ENCODE results near the gene CKAP5. TPM values are rescaled to one million over a fixed set of nuclear protein-coding genes. Genes with fewer than 3 reads are reported as not detected.

CKAP5 gene
- total RNA-seq, result 70.5 and 99.3 TPM in 2 replicates

DNA sequence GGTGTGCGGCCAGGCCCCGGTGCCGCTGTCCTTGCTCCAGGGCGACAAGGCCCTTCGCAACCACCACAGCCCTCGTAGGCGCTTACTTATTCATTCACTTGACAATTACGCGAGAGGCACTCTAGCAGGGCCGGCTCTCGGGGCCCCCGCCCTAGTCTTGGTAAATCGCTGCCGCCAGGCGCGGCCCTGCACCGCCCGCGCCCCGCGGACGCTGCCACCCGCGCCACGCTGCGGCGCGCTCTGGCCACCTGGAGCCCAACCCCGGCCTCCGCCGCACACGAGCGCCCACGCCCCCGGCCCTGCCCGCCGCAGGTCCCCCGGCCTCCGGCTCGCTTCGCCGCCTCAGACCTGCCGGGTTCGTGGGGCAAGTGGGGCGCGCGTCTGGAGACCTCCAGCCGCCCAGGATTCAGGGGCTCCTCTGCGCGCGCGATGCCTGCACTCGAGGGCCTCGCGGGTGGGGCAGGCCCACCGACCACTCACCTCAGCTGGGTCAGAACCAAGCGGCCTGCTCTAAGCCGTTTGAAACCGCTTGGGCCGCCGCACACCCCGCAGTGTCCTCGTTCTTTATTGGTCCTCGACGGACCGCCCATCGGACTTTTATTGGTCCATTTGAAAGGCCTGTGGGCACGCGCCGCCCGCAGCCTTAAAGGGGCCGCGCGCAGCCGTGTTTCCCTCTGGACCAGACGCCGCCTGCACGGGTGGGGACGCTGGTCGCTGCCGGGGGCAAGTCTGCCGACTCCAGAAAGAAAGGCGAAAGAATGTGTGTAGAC, at the start of gene CKAP5:
CKAP5 (minus strand) TSS at position 541 of the 770 bp plus-strand sequence. CDS start 25,049 bp downstream, outside the sequence.
- TF ChIP-seq, protein P1, sequence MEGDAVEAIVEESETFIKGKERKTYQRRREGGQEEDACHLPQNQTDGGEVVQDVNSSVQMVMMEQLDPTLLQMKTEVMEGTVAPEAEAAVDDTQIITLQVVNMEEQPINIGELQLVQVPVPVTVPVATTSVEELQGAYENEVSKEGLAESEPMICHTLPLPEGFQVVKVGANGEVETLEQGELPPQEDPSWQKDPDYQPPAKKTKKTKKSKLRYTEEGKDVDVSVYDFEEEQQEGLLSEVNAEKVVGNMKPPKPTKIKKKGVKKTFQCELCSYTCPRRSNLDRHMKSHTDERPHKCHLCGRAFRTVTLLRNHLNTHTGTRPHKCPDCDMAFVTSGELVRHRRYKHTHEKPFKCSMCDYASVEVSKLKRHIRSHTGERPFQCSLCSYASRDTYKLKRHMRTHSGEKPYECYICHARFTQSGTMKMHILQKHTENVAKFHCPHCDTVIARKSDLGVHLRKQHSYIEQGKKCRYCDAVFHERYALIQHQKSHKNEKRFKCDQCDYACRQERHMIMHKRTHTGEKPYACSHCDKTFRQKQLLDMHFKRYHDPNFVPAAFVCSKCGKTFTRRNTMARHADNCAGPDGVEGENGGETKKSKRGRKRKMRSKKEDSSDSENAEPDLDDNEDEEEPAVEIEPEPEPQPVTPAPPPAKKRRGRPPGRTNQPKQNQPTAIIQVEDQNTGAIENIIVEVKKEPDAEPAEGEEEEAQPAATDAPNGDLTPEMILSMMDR (IDR thresholded peaks at IDR 0.05; ENCODE audit: insufficient read depth, low read depth, low read length), result no peak
- H3K4me3 ChIP-seq (ENCODE audit: low read depth, low read length), result peak within 1 kb of the TSS; percentile 88
- DNase-seq (ENCODE audit: low read depth), result peak; percentile 91

DNA sequence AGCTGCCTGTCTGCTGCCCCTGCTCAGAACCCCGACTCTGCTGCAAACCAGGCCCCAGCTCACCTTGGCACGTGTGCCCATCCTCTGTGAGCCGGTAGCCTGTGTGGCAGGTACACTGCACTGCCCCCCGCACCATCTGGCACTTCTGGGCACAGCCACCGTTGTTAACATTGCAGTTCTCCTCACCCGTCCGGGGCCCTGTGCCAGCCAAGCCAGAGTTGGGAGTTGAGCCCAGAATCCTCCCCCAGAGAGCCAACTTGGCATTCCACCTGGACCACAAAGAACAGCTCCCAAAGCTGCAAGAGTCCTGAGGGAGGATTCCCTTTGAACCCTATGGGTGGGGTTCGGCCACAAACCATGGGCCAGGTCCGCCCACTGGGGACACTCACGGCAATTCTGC, 49.7 kb upstream of the CKAP5 start:
- no peak overlapping the region for H3K4me3 ChIP-seq (ENCODE audit: low read depth, low read length)
- no peak for DNase-seq (ENCODE audit: low read depth)
- TF ChIP-seq, protein P1 (IDR thresholded peaks at IDR 0.05; ENCODE audit: insufficient read depth, low read depth, low read length), result no peak

DNA sequence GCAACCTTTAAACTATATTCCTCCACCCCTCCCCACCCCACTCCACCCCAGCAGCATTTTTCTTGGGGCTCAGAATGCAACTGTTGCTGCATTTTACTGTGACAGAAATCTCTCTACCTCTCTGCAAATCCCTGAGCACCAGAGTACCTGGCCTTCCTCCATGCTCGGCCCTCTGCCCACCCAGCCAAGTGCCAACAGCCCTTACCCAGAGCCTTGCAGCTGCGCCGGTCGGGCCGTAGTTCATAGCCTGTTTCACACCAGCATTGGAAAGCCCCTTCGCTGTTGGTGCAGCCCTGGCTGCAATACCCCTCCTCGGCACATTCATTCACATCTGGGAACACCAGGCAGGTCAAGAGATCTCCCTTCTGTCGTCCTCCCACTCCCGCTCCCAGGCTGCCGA, 48.9 kb upstream of the CKAP5 start:
- no peak overlapping the region for H3K4me3 ChIP-seq (ENCODE audit: low read depth, low read length)
- TF ChIP-seq, protein P1 (IDR thresholded peaks at IDR 0.05; ENCODE audit: insufficient read depth, low read depth, low read length), result no peak
- no peak for DNase-seq (ENCODE audit: low read depth)

DNA sequence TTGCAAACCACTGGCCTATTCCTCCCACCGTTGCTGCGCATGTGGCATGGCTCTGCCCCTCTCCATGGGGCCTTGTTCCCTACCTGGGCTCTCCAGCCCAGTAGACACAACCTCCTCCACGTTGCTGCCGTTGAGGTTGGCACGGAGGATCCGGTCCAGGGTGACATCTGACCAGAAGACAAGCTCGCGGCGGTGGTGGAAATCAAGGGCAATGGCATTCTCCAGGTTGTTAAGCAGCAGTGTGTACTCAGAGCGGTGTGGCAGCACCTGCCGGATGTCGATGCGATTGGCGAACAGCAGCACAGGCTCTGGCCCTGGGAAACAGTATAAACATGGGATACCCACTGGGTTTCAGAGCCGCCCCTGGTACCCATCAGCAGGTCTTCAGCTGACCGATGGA, 48.4 kb upstream of the CKAP5 start:
- TF ChIP-seq, protein P1 (IDR thresholded peaks at IDR 0.05; ENCODE audit: insufficient read depth, low read depth, low read length), result no peak
- H3K4me3 ChIP-seq (ENCODE audit: low read depth, low read length), result no peak overlapping the region
- no peak for DNase-seq (ENCODE audit: low read depth)

DNA sequence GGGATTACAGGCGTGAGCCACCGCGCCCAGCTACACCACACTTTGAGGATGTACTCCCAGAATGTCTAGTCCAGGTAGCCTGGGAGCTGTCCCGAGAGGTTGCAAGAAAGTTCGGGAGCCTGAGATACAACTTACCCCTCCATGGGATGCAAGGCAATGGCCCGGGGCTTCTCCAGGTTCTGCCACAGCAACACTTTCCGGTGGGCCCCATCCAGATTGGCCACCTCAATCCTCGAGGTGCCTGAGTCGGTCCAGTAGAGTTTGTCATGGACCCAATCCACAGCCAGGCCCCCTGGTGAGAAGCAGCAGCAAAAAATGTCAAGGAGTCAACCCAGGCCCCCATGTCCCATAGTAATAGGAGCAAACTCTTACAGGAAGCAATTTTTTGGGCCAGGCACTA, 46.8 kb upstream of the CKAP5 start:
- DNase-seq (ENCODE audit: low read depth), result no peak
- no peak overlapping the region for H3K4me3 ChIP-seq (ENCODE audit: low read depth, low read length)
- TF ChIP-seq, protein P1 (IDR thresholded peaks at IDR 0.05; ENCODE audit: insufficient read depth, low read depth, low read length), result no peak

DNA sequence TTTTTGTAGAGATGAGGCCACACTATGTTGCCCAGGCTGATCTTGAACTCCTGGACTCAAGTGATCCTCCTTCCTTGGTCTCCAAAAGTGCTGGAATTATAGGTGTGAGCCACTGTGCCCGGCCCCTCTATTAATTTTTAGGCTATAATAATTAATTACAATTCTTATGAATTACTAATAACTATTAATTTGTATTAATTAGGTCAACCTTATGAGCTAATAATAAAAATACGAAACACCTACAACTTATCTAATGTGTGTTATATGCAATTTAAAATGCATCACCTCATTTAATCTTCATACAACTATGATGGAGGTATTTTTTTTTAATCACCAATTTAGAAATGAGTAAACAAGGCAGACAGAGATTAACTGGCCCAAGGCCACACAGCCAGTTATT, 46.0 kb upstream of the CKAP5 start:
- no peak for DNase-seq (ENCODE audit: low read depth)
- TF ChIP-seq, protein P1 (IDR thresholded peaks at IDR 0.05; ENCODE audit: insufficient read depth, low read depth, low read length), result no peak
- H3K4me3 ChIP-seq (ENCODE audit: low read depth, low read length), result no peak overlapping the region

DNA sequence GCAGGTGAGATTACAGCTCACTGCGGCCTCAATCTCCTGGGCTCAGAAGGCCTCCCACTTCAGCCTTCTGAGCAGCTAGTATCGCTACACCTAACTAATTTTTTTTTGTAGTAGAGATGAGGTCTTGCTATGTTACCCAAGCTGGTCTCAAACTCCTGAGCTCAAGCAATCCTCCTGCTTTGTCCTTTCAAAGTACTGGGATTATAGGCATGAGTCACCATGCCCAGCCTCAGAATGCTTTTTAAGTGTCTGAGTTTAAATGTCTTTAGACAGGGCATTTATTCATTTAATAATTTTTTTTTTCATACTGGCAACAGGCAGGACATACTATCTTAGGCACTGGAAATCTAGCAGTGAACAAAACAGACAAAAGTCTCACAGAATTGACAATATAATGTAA, 44.6 kb upstream of the CKAP5 start:
- TF ChIP-seq, protein P1 (IDR thresholded peaks at IDR 0.05; ENCODE audit: insufficient read depth, low read depth, low read length), result no peak
- H3K4me3 ChIP-seq (ENCODE audit: low read depth, low read length), result no peak overlapping the region
- DNase-seq (ENCODE audit: low read depth), result peak; percentile 21

Data from fibroblast of villous mesenchyme (primary cell).